Panc1 (cell line): ENCODE data around the gene CACNG6.

ENCODE experiments used
- SIN3A ChIP-seq: IDR thresholded peaks from 2 replicates; pipeline ENCODE4 v1.6.1; 2012; ENCODE audit warnings: low read depth, mild to moderate bottlenecking, low read length, moderate library complexity, borderline replicate concordance; ENCODE audit not compliant: insufficient read depth
- TF ChIP-seq, protein P1 (sequence below): fragments of 450-650 bp; IDR thresholded peaks from 2 replicates; pipeline ENCODE4 v1.5.1; 2017; ENCODE audit warnings: mild to moderate bottlenecking
- TF ChIP-seq, protein P2 (sequence below), 2 experiments: IDR thresholded peaks; 2 replicates each; pipeline ENCODE4 v1.6.1; 2011 to 2012; ENCODE audit warnings: low read depth in 2 of 2, control low read depth in 1 of 2, low read length in 1 of 2, mild to moderate bottlenecking in 1 of 2, moderate library complexity in 1 of 2; ENCODE audit not compliant: insufficient read depth in 1 of 2

DNA sequence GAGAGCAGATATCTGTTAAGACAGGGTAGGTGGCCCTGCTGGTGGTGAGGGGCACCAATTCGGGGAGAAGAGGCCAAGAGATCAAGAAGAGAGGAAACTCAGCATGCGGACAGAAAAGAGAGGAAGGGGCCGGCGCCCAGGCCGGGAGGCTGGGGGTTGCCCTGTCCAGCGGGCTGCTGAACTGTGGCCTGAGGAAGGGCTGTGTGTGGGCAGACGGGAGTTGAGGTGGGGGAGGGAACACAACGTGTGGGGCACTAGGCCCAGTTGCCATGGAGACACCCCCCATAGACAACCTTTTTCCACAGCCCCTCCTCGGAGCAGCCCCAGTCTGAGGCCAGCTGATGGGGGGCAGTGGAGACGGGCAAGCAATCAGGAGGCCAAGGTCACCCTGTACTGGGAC is 31.2 kb upstream of the CACNG6 start:
- TF ChIP-seq, protein P1, sequence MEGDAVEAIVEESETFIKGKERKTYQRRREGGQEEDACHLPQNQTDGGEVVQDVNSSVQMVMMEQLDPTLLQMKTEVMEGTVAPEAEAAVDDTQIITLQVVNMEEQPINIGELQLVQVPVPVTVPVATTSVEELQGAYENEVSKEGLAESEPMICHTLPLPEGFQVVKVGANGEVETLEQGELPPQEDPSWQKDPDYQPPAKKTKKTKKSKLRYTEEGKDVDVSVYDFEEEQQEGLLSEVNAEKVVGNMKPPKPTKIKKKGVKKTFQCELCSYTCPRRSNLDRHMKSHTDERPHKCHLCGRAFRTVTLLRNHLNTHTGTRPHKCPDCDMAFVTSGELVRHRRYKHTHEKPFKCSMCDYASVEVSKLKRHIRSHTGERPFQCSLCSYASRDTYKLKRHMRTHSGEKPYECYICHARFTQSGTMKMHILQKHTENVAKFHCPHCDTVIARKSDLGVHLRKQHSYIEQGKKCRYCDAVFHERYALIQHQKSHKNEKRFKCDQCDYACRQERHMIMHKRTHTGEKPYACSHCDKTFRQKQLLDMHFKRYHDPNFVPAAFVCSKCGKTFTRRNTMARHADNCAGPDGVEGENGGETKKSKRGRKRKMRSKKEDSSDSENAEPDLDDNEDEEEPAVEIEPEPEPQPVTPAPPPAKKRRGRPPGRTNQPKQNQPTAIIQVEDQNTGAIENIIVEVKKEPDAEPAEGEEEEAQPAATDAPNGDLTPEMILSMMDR, result no peak
- TF ChIP-seq, protein P2, sequence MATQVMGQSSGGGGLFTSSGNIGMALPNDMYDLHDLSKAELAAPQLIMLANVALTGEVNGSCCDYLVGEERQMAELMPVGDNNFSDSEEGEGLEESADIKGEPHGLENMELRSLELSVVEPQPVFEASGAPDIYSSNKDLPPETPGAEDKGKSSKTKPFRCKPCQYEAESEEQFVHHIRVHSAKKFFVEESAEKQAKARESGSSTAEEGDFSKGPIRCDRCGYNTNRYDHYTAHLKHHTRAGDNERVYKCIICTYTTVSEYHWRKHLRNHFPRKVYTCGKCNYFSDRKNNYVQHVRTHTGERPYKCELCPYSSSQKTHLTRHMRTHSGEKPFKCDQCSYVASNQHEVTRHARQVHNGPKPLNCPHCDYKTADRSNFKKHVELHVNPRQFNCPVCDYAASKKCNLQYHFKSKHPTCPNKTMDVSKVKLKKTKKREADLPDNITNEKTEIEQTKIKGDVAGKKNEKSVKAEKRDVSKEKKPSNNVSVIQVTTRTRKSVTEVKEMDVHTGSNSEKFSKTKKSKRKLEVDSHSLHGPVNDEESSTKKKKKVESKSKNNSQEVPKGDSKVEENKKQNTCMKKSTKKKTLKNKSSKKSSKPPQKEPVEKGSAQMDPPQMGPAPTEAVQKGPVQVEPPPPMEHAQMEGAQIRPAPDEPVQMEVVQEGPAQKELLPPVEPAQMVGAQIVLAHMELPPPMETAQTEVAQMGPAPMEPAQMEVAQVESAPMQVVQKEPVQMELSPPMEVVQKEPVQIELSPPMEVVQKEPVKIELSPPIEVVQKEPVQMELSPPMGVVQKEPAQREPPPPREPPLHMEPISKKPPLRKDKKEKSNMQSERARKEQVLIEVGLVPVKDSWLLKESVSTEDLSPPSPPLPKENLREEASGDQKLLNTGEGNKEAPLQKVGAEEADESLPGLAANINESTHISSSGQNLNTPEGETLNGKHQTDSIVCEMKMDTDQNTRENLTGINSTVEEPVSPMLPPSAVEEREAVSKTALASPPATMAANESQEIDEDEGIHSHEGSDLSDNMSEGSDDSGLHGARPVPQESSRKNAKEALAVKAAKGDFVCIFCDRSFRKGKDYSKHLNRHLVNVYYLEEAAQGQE (IDR thresholded peaks at IDR 0.05; ENCODE audit: insufficient read depth in 1 of 2, low read depth in 2 of 2, low read length in 1 of 2), result no peak
- no peak for TF ChIP-seq SIN3A
